ENCODE results near the gene GRIN2C. TPM values are rescaled to one million over a fixed set of nuclear protein-coding genes. Genes with fewer than 3 reads are reported as not detected.

The GRIN2C gene
- total and polyA plus RNA-seq, 2 donors (not counting 1 experiment from before 2014, with no cell fraction given): 0.03 TPM; not detected in 1

- H3K4me3 Mint-ChIP-seq: peak overlapping the region; percentile 4
- Histone ChIP-seq H3K27ac (ENCODE audit: low read length in 2 of 2) (no peak overlapping the region), H3K79me2 (ENCODE audit: control insufficient read depth, insufficient read depth, low read length) (peaks cover 2% of the 10 kb centered on the region), H3K27me3 (replicated peaks in 1 of 4; ENCODE audit: control extremely low read depth in 1 of 4, control insufficient read depth in 3 of 4, insufficient read depth in 4 of 4, low read length in 3 of 4) (no peaks in the 10 kb centered on the region), H3K4me1 (ENCODE audit: control insufficient read depth in 2 of 2, insufficient read depth in 2 of 2, low read length in 2 of 2) (peaks cover 26 to 38% of the 10 kb centered on the region in 2 donors), H3K4me2 (replicated peaks; ENCODE audit: low read depth, low read length, poor library complexity, severe bottlenecking) (peak overlapping the region; percentile 55), H3K36me3 (replicated peaks in 1 of 2; ENCODE audit: control extremely low read depth in 1 of 2, control insufficient read depth in 1 of 2, extremely low read depth in 1 of 2, insufficient read depth in 2 of 2, low read length in 1 of 2) (peaks cover 0 to 12% of the 10 kb centered on the region in 2 experiments), H2AFZ (ENCODE audit: insufficient read depth, low read depth, low read length, poor library complexity, severe bottlenecking) (peak overlapping the region; percentile 25), H3K9me3 (ENCODE audit: control extremely low read depth in 1 of 3, control insufficient read depth in 2 of 3, insufficient read depth in 1 of 3, low read length in 2 of 3) (peaks cover 0 to 8% (median 0%) of the 10 kb centered on the region in 3 donors), H3K9ac (ENCODE audit: low read length) (no peak overlapping the region), H4K20me1 (ENCODE audit: control insufficient read depth, insufficient read depth, low read length, poor library complexity, severe bottlenecking) (peaks cover 5% of the 10 kb centered on the region), H3K4me3 (ENCODE audit: control extremely low read depth in 1 of 5, extremely low read depth in 1 of 5, insufficient read depth in 1 of 5, low read depth in 2 of 5, low read length in 4 of 5) (no peak overlapping the region)
- peak overlapping the region; percentile 7 for H3K27ac Mint-ChIP-seq
- intact Hi-C loops (cut with micrococcal nuclease): no loop called here
- H3K4me1 Mint-ChIP-seq: peaks cover 39% of the 10 kb centered on the region
- 47% methylated on average over 9 of the region's 16 CpGs for WGBS (ENCODE audit: insufficient coverage)
- POLR2A ChIA-PET: interaction anchor here (0.7 kb wide), 1 partner anchor 39 kb away, joined by 4 read pairs; the partner anchor contains the start of gene FDXR
- CTCF ChIA-PET: interaction anchor here (1.3 to 2.3 kb wide), 4 partner anchors 10 to 88 kb away, joined by 3 to 8 read pairs (median 6); no protein-coding TSS in a partner anchor
- TF ChIP-seq CTCF (IDR thresholded peaks at IDR 0.05) (no peak), EZH2 (IDR thresholded peaks at IDR 0.05; ENCODE audit: borderline replicate concordance, insufficient read depth, low read depth, low read length, poor library complexity, severe bottlenecking) (no peak)
- no peaks in the 10 kb centered on the region for H3K9me3 Mint-ChIP-seq (ENCODE audit: insufficient read depth)
- H3K27me3 Mint-ChIP-seq: no peaks in the 10 kb centered on the region
- peak; percentile 81 for ATAC-seq (ENCODE audit: low read depth)
- DNase-seq: peak; percentile 71
Observed at GRCh38 chr17:74833501-74834377, 25.9 kb downstream of the GRIN2C start.
